GM19238 (cell line): ENCODE measurements around the gene EYA3.
"Not testable (repeated sequence)": the region's sequence is repeated elsewhere in the genome, so short reads cannot be mapped to it uniquely, and the experiment has no call there.

Experiments used
- DNase-seq: peaks from one replicate; pipeline ENCODE4 v3.0.0; 2011; ENCODE audit warnings: low spot score; ENCODE audit not compliant: insufficient read length

The EYA3 gene

GRCh38 chr1:28031173-28031572 lies 57.2 kb downstream of the EYA3 start:
- DNase-seq, result no peak

DNA sequence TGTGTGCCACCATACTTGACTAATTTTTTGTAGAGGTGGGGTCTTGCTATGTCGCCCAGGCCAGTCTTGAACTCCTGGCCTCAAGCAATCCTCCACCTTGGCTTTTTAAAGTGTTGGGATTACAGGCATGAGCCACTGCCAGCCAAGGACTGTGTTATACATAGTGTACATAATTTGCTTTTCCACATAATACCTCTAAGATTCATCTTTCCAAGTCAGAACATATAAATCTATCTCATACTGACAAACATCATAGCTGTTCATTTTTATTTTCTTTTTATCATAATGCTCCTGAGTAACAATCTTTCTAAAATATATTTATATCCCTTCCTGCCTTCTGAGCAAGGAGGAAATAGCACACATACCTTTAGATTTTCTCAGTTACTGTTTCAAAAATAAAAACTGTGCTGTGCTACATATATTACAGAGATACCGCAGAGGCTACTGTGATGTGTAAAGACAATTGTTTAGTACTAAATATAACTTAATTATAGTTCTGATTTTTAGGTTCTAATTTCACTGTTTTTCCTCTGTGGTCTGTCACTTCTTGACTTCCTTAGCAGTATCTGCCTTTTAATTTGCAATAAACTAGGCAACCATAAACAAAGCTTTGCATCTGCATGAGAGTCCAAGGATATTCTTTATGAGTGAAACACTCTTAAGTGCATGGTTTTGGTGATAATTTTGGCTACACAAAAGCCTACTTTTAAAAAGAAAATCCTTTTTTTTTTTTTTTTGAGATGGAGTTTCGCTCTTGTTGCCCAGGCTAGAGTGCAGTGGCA lies 59.3 kb downstream of the EYA3 start:
- DNase-seq, result no peak

- no peak for DNase-seq
Measured at GRCh38 chr1:28027660-28028059, 60.8 kb downstream of the EYA3 start.

- DNase-seq, result no peak
Measured at GRCh38 chr1:28027238-28027637, 61.2 kb downstream of the EYA3 start.

- DNase-seq, result no peak
Measured at GRCh38 chr1:28026329-28026728, 62.1 kb downstream of the EYA3 start.

- no peak for DNase-seq
Measured at GRCh38 chr1:28021064-28021463, 67.3 kb downstream of the EYA3 start.

DNA sequence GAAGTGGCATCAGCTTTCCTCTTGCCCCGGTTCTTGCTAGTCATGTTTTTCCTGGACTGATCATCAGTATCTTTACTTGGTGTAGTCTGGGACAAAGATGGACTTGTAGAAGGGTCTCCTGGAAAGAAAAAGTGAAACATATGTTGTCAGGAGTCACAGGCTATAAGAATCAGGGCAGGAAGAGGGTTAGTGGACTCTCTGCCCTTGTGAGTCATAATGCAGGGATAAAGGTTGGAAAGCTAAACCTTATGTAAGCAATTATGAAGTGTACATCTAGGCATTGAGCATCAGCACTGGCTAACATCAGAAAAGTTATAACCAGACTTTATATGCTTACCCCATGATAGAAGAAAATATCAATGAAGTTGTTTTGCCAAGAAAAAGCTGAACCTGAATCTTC lies 77.4 kb downstream of the EYA3 start:
- no peak for DNase-seq

DNA sequence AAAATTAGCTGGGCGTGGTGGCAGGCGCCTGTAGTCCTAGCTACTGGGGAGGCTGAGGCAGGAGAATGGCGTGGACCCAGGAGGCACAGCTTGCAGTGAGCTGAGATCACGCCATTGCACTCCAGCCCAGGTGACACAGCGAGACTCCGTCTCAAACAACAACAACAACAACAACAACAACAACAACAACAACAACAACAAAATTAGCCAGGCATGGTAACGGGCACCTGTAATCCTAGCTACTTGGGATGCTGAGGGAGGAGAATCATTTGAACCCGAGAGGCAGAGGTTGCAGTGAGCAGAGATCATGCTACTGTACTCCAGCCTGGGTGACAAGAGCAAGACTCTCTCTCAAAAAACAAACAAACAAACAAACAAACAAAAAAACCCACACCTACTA lies 85.3 kb downstream of the EYA3 start:
- not testable (repeated sequence) for DNase-seq

- DNase-seq, result no peak
Measured at GRCh38 chr1:28002600-28002999, 85.8 kb downstream of the EYA3 start.

DNA sequence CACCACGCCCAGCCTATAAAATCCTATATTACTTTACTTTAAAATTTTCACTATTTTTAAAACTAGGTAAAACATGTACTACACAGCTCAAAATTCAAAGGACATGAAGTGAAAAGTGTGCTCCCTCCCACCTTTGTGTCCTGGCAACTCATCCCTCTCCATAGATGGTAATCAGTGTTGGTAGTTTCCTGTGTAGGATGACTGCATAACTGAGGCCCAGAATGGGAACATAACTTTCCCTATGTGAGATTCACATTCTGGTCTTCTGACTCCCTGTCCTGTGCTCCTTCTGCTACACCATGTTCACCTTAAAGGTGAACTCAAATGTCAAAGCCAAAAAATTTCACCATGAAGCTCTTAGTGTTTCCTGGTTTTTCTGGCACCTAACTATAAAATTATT lies 89.4 kb downstream of the EYA3 start:
- no peak for DNase-seq

DNA sequence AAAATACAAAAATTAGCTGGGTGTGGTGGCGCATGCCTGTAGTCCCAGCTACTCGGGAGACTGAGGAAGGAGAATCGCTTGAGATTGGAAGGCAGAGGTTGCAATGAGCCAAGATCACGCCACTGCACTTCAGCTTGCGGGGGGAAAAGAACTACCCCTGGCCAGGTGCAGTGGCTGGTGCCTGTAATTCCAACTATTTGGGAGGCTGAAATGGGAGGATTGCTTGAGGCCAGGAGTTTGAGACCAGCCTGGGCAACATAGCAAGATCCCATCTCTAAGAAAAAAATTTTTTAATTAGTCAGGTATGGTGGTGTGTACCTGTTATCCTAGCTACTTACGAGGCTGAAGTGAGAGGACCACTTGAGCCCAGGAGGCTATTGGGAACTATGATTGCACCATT lies 93.9 kb downstream of the EYA3 start:
- DNase-seq, result not testable (repeated sequence)

- no peak for DNase-seq
Measured at GRCh38 chr1:27994060-27994459, 94.3 kb downstream of the EYA3 start.

DNA sequence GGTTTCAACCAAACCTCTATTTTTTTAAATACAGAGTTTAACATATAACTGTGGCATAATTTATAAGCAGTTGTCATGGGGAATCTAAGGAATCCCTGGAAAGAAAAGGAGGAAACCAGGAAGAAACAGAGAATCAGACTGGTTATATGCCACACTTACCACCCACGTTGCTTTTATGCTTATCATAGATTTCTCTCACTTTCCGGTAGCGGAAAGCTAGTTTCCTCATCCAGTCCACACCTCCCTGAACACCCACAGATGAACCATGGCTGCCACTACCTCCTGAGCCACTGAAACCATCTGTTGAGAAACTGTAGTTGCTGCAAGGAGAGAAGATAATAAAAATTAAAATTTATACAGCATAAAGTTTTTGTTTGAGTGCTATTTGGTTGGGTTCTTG lies 95.2 kb downstream of the EYA3 start:
- no peak for DNase-seq

DNA sequence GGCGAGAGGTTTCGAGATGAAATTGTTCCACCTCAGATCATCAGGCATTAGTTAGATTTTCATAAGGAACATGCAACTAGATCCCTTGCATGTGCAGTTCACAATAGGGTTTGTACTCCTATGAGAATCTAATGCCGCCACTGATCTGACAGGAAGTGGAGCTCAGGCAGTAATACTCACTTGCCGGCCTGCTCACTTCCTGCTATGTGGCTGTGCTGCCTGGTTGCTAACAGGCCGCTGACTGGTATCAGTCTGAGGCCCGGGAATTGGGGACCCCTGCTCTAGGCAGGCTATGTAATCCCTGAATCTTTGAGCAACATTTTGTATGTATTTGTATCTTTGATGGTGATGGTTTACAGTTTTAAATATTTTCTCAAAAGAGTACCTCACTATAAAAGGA lies 96.1 kb downstream of the EYA3 start:
- DNase-seq, result no peak

DNA sequence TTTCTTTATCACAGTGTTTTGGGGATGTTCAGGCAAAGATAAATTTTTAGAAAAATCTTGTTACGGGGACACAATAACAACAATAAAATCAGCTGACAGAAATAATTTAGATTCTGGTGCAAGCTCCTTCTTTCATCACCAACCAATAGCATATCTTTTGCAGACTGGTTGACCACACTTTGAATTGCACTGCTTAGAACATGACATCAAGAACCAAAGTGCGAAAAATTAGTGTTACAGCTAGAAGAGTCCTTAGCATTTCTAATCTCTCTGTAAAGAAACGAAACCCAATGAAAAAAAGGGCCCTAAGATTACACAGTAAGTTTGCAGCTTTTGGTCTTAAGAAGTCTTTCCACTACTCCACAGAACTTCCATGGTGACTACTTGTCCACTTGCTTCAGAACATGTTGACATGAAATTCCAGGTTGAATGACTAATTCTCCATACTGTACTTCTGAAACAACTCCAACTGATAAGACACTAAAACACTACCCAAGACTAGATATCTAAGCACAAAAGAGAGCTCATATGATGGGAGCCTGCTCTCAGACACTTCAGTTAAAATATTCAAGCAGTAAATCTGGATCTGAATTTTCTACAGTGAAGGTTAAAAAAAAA lies 97.4 kb downstream of the EYA3 start:
- DNase-seq, result no peak

- DNase-seq, result no peak
Measured at GRCh38 chr1:27981145-27981544, 107.3 kb downstream of the EYA3 start.

GRCh38 chr1:27980216-27980845 lies 108.1 kb downstream of the EYA3 start:
- no peak for DNase-seq

DNA sequence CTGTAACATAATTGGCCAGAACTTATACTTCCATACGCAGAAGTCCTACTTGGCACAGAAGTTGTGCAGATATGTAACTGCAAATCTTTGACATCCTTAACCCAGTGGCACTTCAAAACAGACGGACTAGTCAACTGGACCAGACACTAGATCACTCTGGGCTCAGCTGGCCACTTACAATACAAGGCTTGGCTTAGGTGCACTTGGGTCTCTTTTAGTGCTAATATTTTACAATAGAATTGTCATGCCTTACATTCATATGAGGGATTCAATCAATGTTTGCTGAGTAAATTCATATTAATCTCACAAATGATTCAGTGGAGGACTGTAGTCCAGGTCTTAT lies 108.6 kb downstream of the EYA3 start:
- no peak for DNase-seq

DNA sequence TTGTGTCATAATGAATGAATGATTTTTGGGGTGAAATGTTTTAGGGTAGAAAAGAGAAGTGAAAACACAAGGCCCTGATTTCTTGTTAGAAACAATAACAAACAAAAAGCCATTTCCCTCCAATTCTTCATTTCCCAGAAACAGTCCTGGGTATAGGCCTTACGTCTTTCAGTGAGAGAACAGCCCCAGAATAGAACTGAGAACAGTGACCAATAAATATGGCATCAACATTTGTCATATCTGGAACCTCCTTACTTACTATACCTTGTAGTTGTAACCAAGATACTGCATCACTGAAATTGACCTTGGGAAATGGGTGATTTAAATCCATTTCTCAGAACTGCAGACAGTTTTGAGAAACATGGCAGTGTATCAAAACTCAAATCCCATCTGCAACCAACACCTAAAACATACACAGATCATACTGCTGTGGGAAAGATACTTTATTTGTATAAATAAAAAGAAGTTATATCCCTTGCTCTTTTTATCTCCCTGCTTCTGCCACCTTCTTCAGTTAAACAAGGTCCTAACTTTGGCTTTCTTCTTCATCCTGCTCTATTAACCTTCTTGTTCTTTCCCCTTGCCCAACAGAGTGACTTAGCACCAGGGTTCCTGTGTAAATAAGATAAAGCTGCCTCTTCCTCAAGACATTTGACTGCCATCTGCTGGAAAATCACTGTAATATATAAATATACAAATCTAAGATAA lies 109.1 kb downstream of the EYA3 start:
- DNase-seq, result no peak

GRCh38 chr1:27974417-27974781 lies 114.0 kb downstream of the EYA3 start:
- DNase-seq, result no peak

DNA sequence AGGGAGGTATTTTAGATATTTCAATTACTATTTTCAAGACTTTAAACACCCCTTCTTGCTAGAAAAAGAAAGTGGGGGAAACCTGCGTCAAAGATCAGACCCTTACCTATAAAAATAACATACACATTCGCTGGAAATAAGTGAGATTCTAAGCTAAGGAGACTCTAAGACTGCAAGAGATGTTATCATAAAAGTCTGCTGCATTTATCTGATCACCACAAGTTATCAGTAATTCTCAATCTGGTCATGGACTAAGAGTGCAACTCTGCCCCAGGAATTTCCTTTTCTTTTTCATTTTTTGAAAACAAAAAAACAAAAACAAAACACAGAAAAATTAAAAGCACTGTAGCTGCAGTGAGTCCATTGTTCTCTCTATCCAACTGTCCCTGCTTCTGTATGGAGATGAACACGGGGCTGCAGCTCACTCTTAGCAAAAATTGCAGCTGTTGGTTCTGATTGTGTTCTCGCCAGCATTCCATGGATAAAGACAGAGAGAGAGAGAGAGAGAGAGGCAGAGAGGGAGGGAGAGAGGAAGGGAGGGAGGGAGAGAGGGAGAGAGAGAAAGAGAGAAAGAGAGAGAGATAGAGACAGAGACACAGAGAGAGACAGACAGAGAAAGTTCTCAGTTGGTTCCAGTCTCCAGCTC lies 114.5 kb downstream of the EYA3 start:
- DNase-seq, result no peak

GRCh38 chr1:27972141-27972540 lies 116.3 kb downstream of the EYA3 start:
- DNase-seq, result no peak
